ENCODE results near the gene SEBOX. TPM values are rescaled to one million over a fixed set of nuclear protein-coding genes. Genes with fewer than 3 reads are reported as not detected.
"Not testable (repeated sequence)": the region's sequence is repeated elsewhere in the genome, so short reads cannot be mapped to it uniquely, and the experiment has no call there.

The SEBOX gene
- total RNA-seq, 1 donor from 2014 or later = not detected

GRCh38 chr17:28340374-28340773 lies 24.6 kb downstream of the SEBOX start:
- no peak for DNase-seq (ENCODE audit: low spot score)

GRCh38 chr17:28339431-28339830 lies 25.6 kb downstream of the SEBOX start:
- no peak for DNase-seq (ENCODE audit: low spot score)

GRCh38 chr17:28338769-28339212 lies 26.2 kb downstream of the SEBOX start:
- not testable (repeated sequence) for DNase-seq (ENCODE audit: low spot score)

GRCh38 chr17:28338056-28338768 lies 26.8 kb downstream of the SEBOX start:
- DNase-seq (ENCODE audit: low spot score) = no peak

GRCh38 chr17:28335959-28336871 lies 28.8 kb downstream of the SEBOX start:
- peak; percentile 36 for DNase-seq (ENCODE audit: low spot score)

GRCh38 chr17:28335201-28335958 lies 29.6 kb downstream of the SEBOX start, which contains the start of the genes IFT20 and TNFAIP1:
Gene IFT20 (minus strand): TSS chr17:28335472. CDS start chr17:28331985, 3,487 bp downstream.
Gene TNFAIP1 (plus strand): TSS chr17:28335761. CDS start chr17:28339522, 3,761 bp downstream.
- DNase-seq (ENCODE audit: low spot score) = peak; percentile 99

GRCh38 chr17:28334666-28335200 lies 30.3 kb downstream of the SEBOX start:
- no peak for DNase-seq (ENCODE audit: low spot score)

GRCh38 chr17:28334171-28334570 lies 30.8 kb downstream of the SEBOX start:
- DNase-seq (ENCODE audit: low spot score) = no peak

- no peak for DNase-seq (ENCODE audit: low spot score)
Measured at GRCh38 chr17:28333083-28333746, 31.8 kb downstream of the SEBOX start.

GRCh38 chr17:28331891-28332420 lies 33.0 kb downstream of the SEBOX start:
- no peak for DNase-seq (ENCODE audit: low spot score)

- no peak for DNase-seq (ENCODE audit: low spot score)
Measured at GRCh38 chr17:28330671-28331070, 34.3 kb downstream of the SEBOX start.

- no peak for DNase-seq (ENCODE audit: low spot score)
Measured at GRCh38 chr17:28328325-28328724, 36.7 kb downstream of the SEBOX start.

GRCh38 chr17:28327709-28328108 lies 37.3 kb downstream of the SEBOX start:
- DNase-seq (ENCODE audit: low spot score) = no peak

- no peak for DNase-seq (ENCODE audit: low spot score)
Measured at GRCh38 chr17:28327031-28327607, 37.9 kb downstream of the SEBOX start.

- DNase-seq (ENCODE audit: low spot score) = peak; percentile 40
Measured at GRCh38 chr17:28326114-28326513, 38.9 kb downstream of the SEBOX start.

GRCh38 chr17:28325211-28325610 lies 39.8 kb downstream of the SEBOX start:
- DNase-seq (ENCODE audit: low spot score) = no peak

GRCh38 chr17:28324781-28325180 lies 40.2 kb downstream of the SEBOX start:
- DNase-seq (ENCODE audit: low spot score) = no peak

GRCh38 chr17:28324267-28324745 lies 40.7 kb downstream of the SEBOX start:
- DNase-seq (ENCODE audit: low spot score) = peak; percentile 38

- no peak for DNase-seq (ENCODE audit: low spot score)
Measured at GRCh38 chr17:28320215-28321061, 44.6 kb downstream of the SEBOX start.
